ENCODE data around the gene PLEKHA7. TPM values are rescaled to one million over a fixed set of nuclear protein-coding genes. Genes with fewer than 3 reads are reported as not detected.

PLEKHA7 gene
- total RNA-seq, 1 donor from 2014 or later = 37.5 TPM

DNA sequence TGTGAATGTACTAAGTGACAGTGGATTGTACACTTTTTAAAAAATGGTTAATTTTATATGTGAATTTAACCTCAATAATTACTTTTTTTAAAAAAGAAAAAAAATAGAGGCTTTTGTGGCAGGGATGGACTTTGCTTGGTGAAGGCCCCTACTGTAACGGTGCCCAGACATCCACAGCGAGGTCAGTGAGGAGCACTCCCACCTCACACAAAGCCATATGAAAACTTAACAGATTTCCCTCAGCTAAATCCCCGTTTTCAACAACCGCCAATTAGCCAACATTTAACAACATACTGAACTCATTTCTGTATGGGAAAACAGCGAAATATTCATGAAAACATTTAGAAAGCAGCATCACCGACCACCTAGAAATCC is 276.4 kb downstream of the PLEKHA7 start:
- TF ChIP-seq, protein P1, sequence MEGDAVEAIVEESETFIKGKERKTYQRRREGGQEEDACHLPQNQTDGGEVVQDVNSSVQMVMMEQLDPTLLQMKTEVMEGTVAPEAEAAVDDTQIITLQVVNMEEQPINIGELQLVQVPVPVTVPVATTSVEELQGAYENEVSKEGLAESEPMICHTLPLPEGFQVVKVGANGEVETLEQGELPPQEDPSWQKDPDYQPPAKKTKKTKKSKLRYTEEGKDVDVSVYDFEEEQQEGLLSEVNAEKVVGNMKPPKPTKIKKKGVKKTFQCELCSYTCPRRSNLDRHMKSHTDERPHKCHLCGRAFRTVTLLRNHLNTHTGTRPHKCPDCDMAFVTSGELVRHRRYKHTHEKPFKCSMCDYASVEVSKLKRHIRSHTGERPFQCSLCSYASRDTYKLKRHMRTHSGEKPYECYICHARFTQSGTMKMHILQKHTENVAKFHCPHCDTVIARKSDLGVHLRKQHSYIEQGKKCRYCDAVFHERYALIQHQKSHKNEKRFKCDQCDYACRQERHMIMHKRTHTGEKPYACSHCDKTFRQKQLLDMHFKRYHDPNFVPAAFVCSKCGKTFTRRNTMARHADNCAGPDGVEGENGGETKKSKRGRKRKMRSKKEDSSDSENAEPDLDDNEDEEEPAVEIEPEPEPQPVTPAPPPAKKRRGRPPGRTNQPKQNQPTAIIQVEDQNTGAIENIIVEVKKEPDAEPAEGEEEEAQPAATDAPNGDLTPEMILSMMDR (conservative IDR thresholded peaks at IDR 0.05; ENCODE audit: low read depth, low read length) = no peak
- H3K4me3 ChIP-seq (ENCODE audit: low read depth, low read length) = peak overlapping the region; percentile 80
- DNase-seq (ENCODE audit: low read depth) = no peak

Other genes starting within 250 kb of the PLEKHA7 start
- gene RPS13, start 63.3 kb upstream of the PLEKHA7 start, total RNA-seq = 2,119 and 2,326 TPM in 2 replicates
- 33.6 and 37.5 TPM in 2 replicates for gene PIK3C2A, start 193.6 kb upstream of the PLEKHA7 start, total RNA-seq